ENCODE results near the gene PRELID2. TPM values are rescaled to one million over a fixed set of nuclear protein-coding genes. Genes with fewer than 3 reads are reported as not detected.

Gene PRELID2
- 10 to 100 TPM; 10.3 to 17.6 TPM for total RNA-seq

DNA sequence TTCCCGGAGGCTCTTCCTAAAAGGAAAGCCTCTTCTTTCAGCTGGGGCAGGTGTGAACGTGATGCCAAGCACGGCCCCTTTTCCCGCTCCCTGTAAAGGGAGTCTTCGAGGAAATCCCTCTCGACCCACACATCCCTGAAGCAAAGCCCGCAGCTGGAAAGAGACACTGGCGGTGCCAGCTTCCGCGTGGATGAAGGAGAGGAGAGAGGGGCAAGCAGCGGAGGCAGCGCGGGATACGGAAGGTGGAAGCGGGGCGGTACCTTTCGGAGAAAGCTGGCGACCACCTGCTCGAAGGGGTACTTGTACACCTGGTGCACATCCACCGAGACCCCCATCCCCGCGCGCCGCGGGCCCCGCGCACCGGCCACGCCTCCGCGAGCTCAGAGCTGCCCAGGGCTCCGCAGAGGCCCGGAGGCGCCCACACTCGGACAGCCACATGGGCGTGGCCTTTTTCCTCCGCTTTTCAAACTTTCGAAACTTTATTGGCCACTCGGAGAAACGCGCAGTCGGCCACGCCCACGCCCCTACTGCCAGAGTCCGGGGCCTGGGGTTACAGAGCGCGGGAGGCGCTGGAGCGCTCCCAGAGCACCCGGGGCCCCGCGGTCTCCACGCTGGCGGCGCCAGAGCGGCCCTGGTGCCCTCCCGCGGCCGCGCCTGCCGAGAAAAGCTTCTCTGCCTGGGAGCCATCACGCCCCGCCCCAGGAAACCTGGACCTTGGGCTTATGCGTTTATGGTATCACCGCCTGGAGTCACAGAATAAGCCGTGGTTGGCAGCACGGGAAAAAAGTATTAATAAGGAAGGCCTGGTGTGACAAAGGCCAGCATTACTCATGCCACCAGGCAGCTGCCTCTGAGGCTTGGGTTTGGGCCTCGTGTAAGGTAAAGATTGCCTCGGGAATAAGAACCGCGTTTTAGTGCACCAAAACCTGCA, at the start of gene PRELID2:
PRELID2 (minus strand) TSS at position 426 of the 931 bp plus-strand sequence; CDS start at position 335, 91 bp downstream.

DNA sequence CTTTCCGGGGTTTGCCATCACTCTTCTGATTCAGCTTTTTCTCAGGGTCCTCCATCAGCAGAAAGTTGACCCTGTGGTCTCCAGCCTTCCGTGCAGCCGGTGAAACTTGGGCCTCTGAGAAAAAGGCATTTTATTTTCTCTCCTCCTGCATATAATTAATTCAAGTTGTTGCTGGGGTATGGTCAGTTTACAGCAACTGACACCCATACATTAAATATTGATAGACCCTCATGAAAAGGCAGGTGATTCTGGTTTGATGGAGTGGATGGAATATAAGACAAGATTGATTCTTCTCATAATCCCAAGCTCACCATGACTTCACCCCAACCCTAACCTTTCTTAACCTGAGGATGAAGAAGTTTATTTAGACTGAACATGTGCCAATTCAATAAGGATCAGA, 37.8 kb upstream of the PRELID2 start, which contains the start of gene GRXCR2:
GRXCR2 (minus strand) TSS at position 101 of the 400 bp plus-strand sequence; CDS start at position 55, 46 bp downstream.

Other genes starting within 250 kb of the PRELID2 start
- not detected for gene GRXCR2, start 37.7 kb upstream of the PRELID2 start, total RNA-seq
- under 1 TPM; under 0.01 TPM for gene SH3RF2, start 101.2 kb upstream of the PRELID2 start, total RNA-seq